ENCODE measurements around the gene DBN1.

DNA sequence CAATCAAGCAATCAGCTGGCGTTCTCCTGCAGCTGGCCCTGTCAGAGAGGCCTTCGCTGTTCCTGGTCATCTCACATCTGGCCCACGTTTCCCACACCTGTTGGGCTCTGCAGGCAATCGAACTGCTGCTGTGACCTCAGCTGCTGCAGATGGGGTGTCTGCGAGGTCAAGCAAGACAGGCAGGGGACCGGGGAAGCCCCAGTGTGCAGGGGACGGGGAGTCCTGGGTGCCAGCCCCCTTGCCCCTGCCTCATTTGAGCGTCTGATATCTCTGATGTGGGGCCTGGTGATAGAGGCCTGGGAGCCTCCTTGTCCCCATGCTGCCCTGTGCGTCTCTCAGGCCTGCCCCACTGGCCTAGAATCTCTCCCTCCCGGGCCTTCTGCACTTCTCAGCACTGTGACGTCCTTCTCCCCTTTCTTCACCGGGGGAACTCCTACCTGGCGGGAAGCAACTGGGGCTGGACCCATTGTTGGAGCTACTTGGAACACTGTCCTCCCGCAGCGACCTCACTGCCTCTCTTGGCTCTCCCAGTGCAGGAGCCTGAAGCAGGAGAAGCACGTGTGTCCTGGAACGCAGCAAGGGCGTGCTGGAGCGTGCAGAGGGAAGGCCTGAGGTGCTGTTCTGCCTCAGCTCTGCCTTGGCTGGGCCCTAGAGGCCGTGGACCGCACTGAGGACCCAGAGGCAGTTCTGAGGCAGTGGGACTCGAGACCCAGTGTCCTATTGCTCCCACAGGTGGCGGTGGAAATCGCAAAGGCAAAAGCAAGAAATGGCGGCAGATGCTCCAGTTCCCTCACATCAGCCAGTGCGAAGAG lies 43.1 kb downstream of the DBN1 start:
- TF ChIP-seq, protein P1, sequence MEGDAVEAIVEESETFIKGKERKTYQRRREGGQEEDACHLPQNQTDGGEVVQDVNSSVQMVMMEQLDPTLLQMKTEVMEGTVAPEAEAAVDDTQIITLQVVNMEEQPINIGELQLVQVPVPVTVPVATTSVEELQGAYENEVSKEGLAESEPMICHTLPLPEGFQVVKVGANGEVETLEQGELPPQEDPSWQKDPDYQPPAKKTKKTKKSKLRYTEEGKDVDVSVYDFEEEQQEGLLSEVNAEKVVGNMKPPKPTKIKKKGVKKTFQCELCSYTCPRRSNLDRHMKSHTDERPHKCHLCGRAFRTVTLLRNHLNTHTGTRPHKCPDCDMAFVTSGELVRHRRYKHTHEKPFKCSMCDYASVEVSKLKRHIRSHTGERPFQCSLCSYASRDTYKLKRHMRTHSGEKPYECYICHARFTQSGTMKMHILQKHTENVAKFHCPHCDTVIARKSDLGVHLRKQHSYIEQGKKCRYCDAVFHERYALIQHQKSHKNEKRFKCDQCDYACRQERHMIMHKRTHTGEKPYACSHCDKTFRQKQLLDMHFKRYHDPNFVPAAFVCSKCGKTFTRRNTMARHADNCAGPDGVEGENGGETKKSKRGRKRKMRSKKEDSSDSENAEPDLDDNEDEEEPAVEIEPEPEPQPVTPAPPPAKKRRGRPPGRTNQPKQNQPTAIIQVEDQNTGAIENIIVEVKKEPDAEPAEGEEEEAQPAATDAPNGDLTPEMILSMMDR (IDR thresholded peaks at IDR 0.05; ENCODE audit: insufficient read depth, low read depth, low read length), result no peak
- TF ChIP-seq EZH2 (IDR thresholded peaks at IDR 0.05; ENCODE audit: insufficient read depth, low read length), result no peak

All from astrocyte (in vitro differentiated cells and primary cell).